NB4 (cell line): ENCODE results near the gene RRP12.

Source experiments
- CTCF ChIP-seq: IDR thresholded peaks from one replicate; pipeline ENCODE4 v1.5.1; 2012; ENCODE audit warnings: low read depth, low read length
- MAX ChIP-seq: IDR thresholded peaks from 2 replicates; pipeline ENCODE4 v1.6.1; 2011; ENCODE audit warnings: low read depth, low read length
- POLR2A ChIP-seq: IDR thresholded peaks from 2 replicates; pipeline ENCODE4 v1.6.1; 2011; ENCODE audit warnings: mild to moderate bottlenecking; ENCODE audit not compliant: insufficient read length; ENCODE audit errors: extremely low read depth

- TF ChIP-seq CTCF (no peak), MAX (peak; percentile 100), POLR2A (peak; percentile 56)
Observed at GRCh38 chr10:97400665-97401454, at the start of gene RRP12.
